HG02642 (cell line): ENCODE results near the gene CRTAC1.

Source experiments
- ATAC-seq: cut with Tn5 transposase; IDR thresholded peaks from one replicate; pipeline ENCODE4 v1.9.1; 2021; ENCODE audit warnings: mild to moderate bottlenecking; ENCODE audit not compliant: unreplicated experiment, poor library complexity

Gene CRTAC1

GRCh38 chr10:98029149-98030092, 1.0 kb downstream of the CRTAC1 start:
- no peak for ATAC-seq

- ATAC-seq: no peak
Measured at GRCh38 chr10:98028168-98028770, 2.2 kb downstream of the CRTAC1 start.

- ATAC-seq: no peak
Measured at GRCh38 chr10:98023024-98023423, 7.4 kb downstream of the CRTAC1 start.

- ATAC-seq: no peak
Measured at GRCh38 chr10:98020784-98021183, 9.6 kb downstream of the CRTAC1 start.

DNA sequence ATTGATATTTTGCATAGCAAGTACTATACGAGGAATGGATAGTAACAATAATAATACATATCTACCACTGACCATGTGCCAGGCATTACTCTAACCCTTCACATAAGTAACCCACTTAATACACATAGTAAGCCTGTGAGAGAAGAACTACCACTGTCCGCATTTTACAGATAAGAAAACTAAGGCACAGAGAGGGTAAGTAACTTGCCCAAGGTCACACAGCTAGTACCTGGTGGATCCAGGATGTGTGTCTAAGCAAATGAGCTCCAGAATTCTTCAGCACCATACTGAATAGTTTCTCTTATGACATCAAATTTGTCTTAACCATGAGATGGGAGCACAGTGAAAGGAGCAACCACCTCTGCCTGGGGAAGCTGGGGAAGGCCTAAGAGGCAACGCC, 10.2 kb downstream of the CRTAC1 start:
- ATAC-seq: no peak

DNA sequence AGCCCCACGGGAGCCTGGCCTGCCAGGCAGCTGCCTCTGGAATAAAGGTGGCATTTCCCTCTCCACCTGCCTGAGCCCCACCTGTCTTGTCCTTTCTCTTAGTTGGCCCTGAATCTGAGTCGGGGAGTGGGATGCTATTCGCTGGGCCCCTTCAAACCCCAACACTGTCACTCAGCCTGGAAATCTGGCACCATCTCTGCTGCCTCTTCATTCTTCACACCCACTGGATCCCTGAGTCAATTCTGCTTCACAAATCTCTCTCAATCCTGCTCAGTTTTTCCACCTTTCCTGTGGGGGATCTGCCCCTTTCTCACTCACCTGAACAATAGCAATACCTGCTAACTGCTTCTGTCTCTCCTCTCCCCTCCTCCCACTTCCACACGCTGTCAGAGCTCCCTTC, 10.6 kb downstream of the CRTAC1 start:
- ATAC-seq: no peak

DNA sequence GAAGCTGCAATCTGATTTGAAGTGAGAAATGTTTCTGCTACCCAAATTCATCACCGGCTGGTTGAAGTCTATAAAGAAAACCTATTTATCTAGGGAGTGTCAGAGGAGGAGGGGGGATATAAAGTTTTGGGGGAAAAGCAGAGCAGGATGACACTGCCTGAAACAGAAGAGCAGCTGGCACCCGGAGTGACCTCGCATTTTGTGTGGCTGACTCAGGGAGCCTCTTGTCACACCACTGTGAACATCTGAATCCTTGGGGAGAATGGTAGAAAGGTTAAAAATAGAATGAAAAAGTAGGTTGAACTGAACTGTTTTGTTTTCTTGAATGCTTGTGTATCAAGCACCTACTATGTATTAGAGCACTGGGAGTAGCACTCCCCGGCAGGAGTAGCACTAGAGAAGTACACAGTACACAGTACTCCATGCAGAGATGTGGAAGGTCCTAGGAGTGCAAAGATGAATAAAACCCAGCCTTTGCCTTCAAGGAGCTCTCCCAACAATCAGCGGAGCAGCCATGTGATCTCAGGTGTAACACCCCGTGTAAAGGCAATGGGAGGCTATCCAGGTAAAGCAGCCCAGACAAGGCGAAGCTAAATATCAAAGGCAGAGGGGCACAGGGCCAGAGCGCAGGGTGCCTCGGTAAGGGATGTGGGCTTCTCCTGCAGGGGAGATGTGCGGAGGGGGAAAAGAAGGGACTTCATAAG, 13.5 kb downstream of the CRTAC1 start:
- no peak for ATAC-seq

DNA sequence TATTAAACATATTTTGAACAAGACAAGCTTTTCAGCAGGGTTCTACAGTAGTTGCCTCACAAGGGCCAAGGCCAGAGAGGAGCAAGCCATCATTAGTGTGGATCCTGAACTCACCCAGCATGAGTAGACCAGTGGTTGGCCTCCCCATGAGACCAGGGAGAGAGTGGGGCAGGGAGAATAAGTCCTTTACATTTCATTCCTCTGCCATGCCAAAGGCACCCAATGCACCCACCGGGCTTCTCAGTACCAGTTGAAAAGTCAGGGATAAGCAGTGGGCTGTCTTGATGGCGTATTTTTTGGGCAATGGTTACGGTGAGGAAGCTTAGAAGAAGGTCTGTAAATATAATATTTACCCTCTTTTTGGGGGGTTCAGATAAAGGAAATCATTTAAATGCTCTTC, 16.6 kb downstream of the CRTAC1 start:
- no peak for ATAC-seq

GRCh38 chr10:98013122-98013521, 17.3 kb downstream of the CRTAC1 start:
- no peak for ATAC-seq

DNA sequence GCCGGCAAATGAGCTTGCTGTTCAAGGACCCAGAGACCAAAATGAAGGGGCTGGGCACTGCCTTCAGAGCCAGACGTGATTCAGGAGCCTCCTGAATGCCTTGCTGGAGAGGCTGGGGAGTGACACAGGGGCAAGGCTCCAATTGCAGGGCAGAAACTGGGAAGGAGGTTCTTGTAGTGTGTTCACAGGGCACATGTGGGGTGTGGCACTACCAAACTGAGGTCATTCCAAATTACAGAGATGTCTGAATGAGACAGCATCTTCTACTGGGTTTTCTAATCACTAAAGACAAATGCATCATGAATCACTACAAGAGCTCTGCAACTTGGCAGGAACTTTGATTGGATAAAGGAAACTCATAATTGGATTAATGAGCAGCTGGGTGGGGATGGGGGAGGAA, 17.8 kb downstream of the CRTAC1 start:
- ATAC-seq: no peak

- no peak for ATAC-seq
Measured at GRCh38 chr10:98010939-98011685, 19.3 kb downstream of the CRTAC1 start.

- ATAC-seq: no peak
Measured at GRCh38 chr10:98006266-98006665, 24.2 kb downstream of the CRTAC1 start.

- no peak for ATAC-seq
Measured at GRCh38 chr10:98001736-98002135, 28.7 kb downstream of the CRTAC1 start.

DNA sequence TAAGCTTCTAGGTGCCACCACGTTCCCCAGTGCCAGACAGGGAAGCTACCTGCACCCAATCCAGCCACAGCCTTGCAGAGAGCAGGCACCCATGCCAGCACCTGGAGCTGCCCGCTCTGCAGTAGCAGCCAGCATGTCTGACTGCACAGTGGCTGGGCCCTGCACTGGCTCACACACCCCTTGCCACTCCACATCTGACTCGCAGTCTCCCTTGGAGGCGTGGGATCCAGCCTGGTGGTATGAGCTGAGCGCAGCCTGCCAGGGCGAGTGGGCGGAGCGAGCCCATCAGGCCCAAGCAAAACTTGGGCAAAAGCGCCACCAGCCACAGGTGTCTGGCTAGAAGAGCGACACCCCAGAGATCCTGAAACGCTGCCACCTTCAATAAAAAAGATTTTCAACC, 30.1 kb downstream of the CRTAC1 start:
- no peak for ATAC-seq

- no peak for ATAC-seq
Measured at GRCh38 chr10:97999923-98000248, 30.5 kb downstream of the CRTAC1 start.

GRCh38 chr10:97999066-97999922, 31.1 kb downstream of the CRTAC1 start:
- no peak for ATAC-seq

DNA sequence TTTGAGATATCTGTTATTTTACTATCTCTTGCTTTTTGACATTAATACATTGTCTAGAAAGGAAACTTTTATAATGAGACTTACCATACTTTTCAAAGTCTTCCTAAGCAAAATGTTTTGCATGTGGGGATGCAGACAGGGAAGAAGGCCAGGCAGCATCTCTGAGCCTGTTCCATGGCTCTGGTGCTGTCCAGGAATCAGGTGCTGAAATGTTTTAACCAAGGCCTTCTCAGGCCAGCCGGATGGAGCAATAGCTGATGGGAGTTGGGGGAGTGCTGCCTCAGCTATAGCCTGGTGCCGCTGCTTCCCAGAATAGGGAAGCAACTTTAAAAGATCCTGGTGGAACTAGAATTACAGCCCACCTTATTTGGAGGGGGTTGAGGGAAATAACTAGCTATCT, 38.5 kb downstream of the CRTAC1 start:
- no peak for ATAC-seq

DNA sequence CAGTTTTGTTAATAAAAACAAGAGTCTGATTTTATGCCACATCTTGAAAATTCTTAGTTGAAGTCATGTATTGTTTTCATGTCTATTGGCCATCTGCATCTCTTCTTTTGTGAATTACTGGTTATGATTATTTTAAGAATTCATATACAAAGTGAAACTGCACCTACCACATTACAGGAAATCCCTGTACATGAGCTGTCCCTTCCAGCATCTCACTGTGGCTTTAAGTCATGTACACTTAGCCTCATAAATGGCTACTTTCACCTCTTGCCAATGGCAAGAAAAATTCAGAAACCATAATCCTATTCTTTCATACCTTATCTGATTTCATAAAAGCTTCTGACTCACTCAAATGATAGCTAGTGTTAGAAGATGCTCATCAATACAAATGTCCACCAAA, 48.6 kb downstream of the CRTAC1 start:
- ATAC-seq: no peak

DNA sequence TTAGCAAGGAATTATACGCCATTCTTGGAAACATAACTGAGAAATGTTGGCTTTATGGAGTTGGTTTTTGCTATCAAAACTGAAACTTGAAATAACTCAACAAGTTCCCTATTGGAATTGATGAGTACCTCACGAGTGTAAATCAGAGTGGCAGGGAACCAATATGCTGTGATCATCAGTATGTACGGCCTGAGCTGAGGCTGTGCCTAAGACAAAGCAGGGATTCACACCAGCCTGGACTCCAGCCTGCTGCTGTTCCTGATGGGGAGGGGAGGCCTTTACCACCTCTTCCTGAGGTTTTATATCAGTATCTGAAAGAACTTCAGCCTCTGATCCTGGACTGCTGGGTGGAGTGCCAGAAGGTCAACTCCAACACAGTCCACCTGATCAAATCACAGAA, 52.7 kb downstream of the CRTAC1 start:
- ATAC-seq: no peak

- no peak for ATAC-seq
Measured at GRCh38 chr10:97975598-97975997, 54.8 kb downstream of the CRTAC1 start.
